Type B pancreatic cell (in vitro differentiated cells): ENCODE measurements around the gene IFI44. TPM values are rescaled to one million over a fixed set of nuclear protein-coding genes. Genes with fewer than 3 reads are reported as not detected.
A peak's percentile ranks its signal among the peaks of the same experiment; 100 is the strongest.

ENCODE experiments used
- DNase-seq: peaks from one replicate; pipeline ENCODE4 v3.0.0; 2021; ENCODE audit warnings: mixed read lengths; ENCODE audit not compliant: unreplicated experiment; ENCODE audit errors: extremely low spot score
- H3K27ac Mint-ChIP-seq: 2 replicates; pipeline ENCODE4 v1.8.0; 2021; ENCODE audit warnings: mild to moderate bottlenecking, mixed read lengths
- H3K27me3 Mint-ChIP-seq: 2 replicates; pipeline ENCODE4 v1.8.0; 2021; ENCODE audit warnings: mixed read lengths
- H3K36me3 Mint-ChIP-seq: 2 replicates; pipeline ENCODE4 v1.8.0; 2021; ENCODE audit warnings: mixed read lengths
- H3K4me1 Mint-ChIP-seq: one replicate; pipeline ENCODE4 v1.8.0; 2021; ENCODE audit warnings: mixed read lengths; ENCODE audit not compliant: unreplicated experiment
- H3K4me3 Mint-ChIP-seq: 2 replicates; pipeline ENCODE4 v1.8.0; 2021; ENCODE audit warnings: mild to moderate bottlenecking, mixed read lengths
- H3K9me3 Mint-ChIP-seq: 2 replicates; pipeline ENCODE4 v1.8.0; 2021; ENCODE audit warnings: mixed read lengths
- CTCF ChIP-seq: fragments of 200-600 bp; sonication (generic); conservative IDR thresholded peaks from 2 replicates; pipeline ENCODE4 v1.5.0; 2021; ENCODE audit warnings: antibody characterized with exemption, mild to moderate bottlenecking
- total RNA-seq: library from RNA; stranded (reverse); gene quantifications from 2 replicates; pipeline ENCODE4 v1.2.1, GENCODE V29; 2021; ENCODE audit warnings: low replicate concordance

IFI44 gene
- total RNA-seq, 1 donor from 2014 or later: 4.8 TPM

GRCh38 chr1:78650114-78650660 lies 556 bp downstream of the IFI44 start:
- Mint-ChIP-seq H3K27ac (no peak overlapping the region), H3K9me3 (no peaks in the 10 kb centered on the region), H3K27me3 (peaks cover 4% of the 10 kb centered on the region), H3K4me1 (no peaks in the 10 kb centered on the region), H3K4me3 (peak overlapping the region; percentile 46), H3K36me3 (no peaks in the 10 kb centered on the region)
- no peak for TF ChIP-seq CTCF
- no peak for DNase-seq

GRCh38 chr1:78651241-78651640 lies 1.6 kb downstream of the IFI44 start:
- H3K36me3 Mint-ChIP-seq: no peaks in the 10 kb centered on the region
- no peak for TF ChIP-seq CTCF
- no peak overlapping the region for H3K27ac Mint-ChIP-seq
- H3K4me1 Mint-ChIP-seq: no peaks in the 10 kb centered on the region
- no peaks in the 10 kb centered on the region for H3K9me3 Mint-ChIP-seq
- H3K27me3 Mint-ChIP-seq: peaks cover 4% of the 10 kb centered on the region
- no peak for DNase-seq
- no peak overlapping the region for H3K4me3 Mint-ChIP-seq

GRCh38 chr1:78652019-78652560 lies 2.5 kb downstream of the IFI44 start:
- Mint-ChIP-seq H3K9me3 (no peaks in the 10 kb centered on the region), H3K36me3 (no peaks in the 10 kb centered on the region), H3K4me3 (no peak overlapping the region), H3K4me1 (no peaks in the 10 kb centered on the region), H3K27ac (no peak overlapping the region), H3K27me3 (peaks cover 4% of the 10 kb centered on the region)
- DNase-seq: no peak
- no peak for TF ChIP-seq CTCF

- no peak for TF ChIP-seq CTCF
- Mint-ChIP-seq H3K36me3 (no peaks in the 10 kb centered on the region), H3K27me3 (peaks cover 13% of the 10 kb centered on the region), H3K4me3 (no peak overlapping the region), H3K9me3 (no peaks in the 10 kb centered on the region), H3K4me1 (no peaks in the 10 kb centered on the region), H3K27ac (no peak overlapping the region)
- DNase-seq: no peak
These were observed 9.3 kb downstream of the IFI44 start for GRCh38 chr1:78658901-78659300.

- H3K27me3 Mint-ChIP-seq: peaks cover 13% of the 10 kb centered on the region
- H3K4me3 Mint-ChIP-seq: no peak overlapping the region
- H3K9me3 Mint-ChIP-seq: no peaks in the 10 kb centered on the region
- H3K36me3 Mint-ChIP-seq: no peaks in the 10 kb centered on the region
- DNase-seq: no peak
- TF ChIP-seq CTCF: no peak
- peaks cover 8% of the 10 kb centered on the region for H3K4me1 Mint-ChIP-seq
- no peak overlapping the region for H3K27ac Mint-ChIP-seq
These were observed 14.3 kb downstream of the IFI44 start for GRCh38 chr1:78663923-78664322.

- Mint-ChIP-seq H3K4me3 (no peak overlapping the region), H3K36me3 (no peaks in the 10 kb centered on the region), H3K4me1 (peaks cover 8% of the 10 kb centered on the region), H3K27ac (no peak overlapping the region), H3K9me3 (no peaks in the 10 kb centered on the region), H3K27me3 (peaks cover 13% of the 10 kb centered on the region)
- DNase-seq: no peak
- TF ChIP-seq CTCF: no peak
These were observed 15.1 kb downstream of the IFI44 start for GRCh38 chr1:78664763-78665162.
